HG03280 (cell line): ENCODE measurements around the gene AHRR.

Source experiments
- ATAC-seq: cut with Tn5 transposase; IDR thresholded peaks from one replicate; pipeline ENCODE4 v1.9.1; 2021; ENCODE audit warnings: mild to moderate bottlenecking, moderate library complexity; ENCODE audit not compliant: unreplicated experiment

Gene AHRR

DNA sequence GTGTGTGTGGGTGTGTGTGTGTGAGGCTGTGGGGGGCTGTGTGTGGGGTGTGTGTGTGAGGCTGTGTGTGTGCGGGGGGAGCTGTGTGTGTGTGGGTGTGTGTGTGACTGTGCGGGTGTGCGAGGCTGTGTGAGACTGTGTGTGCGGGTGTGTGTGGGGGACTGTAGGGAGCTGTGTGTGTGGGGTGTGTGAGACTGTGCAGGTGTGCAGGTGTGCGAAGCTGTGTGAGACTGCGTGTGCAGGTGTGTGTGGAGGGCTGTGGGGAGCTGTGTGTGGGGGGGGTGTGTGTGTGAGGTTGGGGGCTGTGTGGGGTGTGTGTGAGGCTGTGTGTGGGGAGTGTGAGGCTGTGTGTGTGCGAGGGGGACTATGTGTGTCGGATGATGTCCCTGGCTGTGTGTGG is 23.2 kb downstream of the AHRR start:
- ATAC-seq: no peak

DNA sequence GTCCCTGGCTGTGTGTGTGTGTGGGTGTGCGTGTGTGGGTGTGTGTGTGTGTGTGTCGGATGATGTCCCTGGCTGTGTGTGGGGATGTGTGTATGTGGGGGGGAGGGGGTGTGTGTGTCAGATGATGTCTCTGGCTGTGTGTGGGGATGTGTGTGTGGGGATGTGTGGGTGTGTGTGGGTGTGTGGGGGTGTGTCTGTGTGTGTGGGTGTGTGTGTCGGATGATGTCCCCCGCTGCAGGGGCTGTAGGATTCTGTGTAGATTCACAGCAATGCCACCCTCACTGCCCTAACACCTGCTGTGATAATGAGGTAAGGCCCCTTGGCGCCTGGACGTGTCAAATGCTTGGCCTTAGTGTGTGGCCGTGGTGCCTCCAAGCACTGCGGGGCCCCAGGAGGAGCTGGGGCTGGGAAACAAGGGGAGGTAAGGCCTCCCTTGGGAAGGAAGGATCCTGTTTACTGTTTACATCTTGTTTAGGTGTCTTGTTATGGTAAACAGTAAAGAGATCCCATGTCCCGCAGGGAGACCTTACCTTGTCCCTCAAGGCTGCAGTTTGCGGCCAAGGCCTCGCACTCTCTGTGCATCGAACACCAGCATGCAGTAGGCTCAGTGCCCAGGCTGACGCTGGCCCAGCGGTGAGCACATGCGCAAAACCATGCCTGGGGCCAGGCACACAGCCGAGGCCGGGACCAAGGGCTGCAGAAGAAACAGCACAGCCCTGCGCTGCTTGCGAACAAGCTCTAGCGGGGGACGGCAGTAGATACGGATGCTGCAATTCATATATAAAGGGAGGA is 24.1 kb downstream of the AHRR start:
- no peak for ATAC-seq

DNA sequence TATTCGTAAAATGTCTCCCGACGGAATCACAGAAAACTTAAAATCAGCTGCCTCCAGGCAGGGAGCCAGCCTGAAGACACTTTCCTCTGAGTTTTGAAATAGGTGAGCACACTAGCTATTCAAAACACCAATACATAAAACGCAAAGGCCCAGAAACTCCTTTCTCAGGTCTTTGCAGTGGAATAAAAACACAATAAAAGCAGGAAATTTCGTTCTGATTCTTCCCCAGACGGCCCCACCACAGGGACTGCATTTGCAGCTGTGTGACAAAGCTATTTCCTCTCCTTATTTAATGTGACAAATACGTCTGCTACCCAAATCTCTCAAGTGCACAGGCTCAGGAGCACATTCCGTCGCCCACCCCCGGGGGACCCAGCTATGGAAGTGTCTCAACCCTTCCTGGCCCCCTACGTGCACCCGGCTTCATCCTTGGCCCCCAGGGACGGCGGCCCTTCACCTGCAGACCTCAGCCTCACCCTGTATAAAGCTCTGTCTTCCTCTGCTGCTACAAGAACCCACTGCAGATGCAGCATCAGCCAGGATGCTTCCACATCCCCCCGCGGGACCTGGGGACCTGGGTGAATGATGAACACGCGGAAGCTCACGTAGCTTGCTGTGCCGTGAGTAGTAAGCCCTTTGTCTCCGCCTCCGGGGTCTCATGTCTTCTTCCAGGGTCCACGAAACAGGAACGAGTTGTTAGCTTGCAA is 24.9 kb downstream of the AHRR start:
- ATAC-seq: no peak

DNA sequence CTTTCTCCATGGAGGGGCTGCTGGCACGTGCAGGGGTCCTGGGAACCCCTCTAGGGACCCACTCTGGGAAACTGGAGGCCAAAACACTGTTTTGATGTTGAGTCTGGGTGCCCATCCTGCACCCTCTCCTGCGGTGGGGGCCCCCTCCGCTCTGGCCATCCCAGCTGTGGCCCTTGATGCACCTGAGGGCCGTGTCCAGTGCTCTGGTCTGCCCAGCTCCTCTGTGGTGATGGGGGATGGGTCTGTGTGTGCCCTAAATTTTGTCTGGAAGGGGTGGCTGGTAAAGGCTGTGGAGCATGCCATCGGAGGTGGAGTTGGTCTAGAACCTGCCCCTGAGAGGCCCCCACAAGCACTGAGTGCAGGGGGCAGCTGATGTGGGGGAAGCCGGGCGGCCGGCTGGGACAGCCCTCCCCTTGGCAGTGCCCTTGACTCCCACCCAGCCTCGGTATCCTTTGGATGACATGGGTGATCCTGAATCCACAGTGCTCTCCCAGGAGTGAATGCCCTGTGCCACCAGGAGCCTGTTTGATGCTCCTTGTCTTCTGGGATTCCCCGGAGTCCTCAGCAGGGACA is 26.3 kb downstream of the AHRR start:
- ATAC-seq: no peak

DNA sequence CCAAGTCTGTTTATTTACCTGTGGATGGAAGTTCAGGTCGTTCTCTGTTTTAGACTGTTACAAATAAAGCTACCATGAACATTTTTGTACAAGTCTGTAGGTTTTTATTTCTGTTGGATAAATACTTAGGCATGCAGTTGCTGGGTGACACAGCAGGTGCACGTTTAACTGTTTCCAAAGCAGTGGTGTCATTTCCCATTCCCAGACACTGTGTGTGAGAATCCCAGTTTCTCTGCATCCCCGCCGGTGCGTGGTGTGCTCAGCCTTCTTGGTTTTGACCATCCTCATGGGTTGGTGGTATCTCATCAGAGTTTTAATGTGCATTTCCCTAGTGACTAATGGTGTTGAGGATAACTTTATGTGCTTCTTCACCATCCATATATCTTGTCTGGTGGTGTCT is 27.2 kb downstream of the AHRR start:
- ATAC-seq: no peak

DNA sequence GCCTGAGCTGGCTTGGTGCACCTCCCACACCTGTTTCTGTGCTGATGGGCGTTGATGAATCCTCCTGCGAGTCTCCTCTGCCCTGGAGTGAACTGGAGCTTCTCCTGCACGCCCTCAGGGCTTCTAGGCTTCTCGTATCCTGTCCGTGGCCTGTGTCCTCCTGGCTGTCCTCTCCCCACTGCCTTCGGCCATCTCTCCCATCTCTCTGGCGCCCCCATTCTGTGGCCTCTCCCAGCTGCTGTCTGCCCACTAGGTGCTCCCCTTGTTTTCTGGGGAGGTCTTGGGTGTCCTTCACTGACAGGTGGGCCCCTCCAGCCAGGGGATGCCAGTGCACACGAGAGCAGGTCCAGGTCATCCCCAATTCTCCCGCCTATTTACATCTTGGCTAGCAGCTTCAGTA is 28.8 kb downstream of the AHRR start:
- no peak for ATAC-seq

DNA sequence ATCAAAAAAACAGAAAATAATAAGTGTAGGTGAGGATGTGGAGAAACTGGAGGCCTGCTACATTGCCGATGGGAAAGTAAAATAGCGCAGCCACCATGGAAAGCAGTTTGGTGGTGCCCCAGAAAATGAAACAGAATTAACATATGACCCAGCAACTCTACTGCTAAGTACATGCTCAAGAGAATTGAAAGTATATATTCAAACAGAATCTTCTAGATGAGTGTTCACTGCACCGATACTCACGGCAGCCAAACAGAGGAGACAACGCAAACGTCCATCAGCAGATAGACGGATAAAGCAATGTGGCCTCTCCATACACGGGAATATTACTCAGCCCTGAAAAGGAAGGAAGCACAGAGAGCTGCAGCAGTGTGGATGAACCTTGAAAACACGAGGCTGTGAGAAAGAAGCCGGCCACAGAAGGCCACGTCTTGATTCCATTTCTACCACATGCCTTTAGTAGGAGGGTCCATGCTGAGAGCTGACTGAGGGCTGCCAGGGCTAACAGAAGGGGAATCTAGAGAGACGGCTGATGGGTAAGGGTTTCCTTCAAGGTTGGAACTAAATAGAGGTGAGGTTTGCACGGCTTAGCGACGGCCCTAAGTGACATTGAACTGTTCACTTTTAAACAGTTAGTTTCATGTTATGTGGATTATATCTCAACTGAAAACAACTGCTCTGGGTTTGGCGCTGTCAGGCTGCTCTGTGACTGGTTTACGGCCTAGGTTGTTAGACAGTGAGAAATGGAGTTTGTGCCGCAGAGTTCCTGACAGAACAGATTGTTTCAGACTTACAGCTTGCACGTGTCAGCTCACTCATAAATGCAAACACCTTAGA is 29.8 kb downstream of the AHRR start:
- ATAC-seq: no peak

DNA sequence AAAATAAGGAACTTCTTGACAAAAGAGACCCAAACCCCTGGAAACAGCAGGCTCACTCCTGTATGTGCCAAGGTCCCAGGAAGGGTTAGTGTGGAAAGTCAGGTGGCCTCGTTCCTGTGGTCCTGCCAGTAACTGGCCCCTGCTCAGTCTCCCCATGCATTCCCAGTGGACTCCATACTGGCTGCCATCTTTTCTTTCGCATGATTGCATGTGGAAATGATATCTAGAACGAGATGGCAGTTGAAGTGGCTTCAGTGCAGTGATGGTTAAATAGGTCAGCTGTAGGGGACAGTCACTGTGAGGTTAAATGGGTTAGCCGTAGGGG is 30.4 kb downstream of the AHRR start:
- ATAC-seq: no peak

DNA sequence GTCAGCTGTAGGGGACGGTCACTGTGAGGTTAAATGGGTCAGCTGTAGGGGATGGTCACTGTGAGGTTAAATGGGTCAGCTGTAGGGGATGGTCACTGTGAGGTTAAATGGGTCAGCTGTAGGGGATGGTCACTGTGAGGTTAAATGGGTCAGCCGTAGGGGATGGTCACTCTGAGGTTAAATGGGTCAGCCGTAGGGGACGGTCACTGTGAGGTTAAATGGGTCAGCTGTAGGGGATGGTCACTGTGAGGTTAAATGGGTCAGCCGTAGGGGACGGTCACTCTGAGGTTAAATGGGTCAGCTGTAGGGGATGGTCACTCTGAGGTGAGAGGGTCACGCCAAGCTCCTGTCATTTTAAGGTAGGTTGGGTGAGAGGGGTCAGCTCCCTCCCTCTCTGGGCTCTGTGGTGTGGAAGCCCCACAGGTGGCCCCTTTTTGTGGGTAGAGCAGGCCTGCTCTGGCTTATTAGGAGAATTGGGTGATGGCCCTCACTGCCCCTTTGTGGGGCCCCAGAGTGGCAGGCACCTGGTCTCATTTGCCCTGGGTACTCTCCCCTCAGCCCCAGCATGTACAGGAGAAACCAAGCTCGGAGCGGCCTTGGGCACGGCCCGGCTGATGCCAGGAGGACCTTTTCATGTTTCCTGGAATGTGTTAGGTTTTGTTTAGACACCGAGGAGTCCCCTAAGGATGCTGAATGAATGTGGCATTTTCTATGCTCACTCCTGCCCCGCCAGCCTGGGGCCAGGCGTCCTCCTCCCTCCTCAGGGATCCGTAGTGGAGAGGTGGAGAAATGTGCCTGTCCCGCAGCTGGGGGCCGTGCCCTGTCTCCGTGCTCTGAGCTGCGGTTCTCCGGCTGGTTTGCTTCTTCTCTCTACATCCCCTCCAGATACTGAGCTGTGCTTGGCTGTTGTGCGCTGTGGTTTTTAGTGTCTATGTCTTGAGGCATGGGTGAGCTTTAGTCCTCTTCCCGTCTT is 31.4 kb downstream of the AHRR start:
- ATAC-seq: no peak

DNA sequence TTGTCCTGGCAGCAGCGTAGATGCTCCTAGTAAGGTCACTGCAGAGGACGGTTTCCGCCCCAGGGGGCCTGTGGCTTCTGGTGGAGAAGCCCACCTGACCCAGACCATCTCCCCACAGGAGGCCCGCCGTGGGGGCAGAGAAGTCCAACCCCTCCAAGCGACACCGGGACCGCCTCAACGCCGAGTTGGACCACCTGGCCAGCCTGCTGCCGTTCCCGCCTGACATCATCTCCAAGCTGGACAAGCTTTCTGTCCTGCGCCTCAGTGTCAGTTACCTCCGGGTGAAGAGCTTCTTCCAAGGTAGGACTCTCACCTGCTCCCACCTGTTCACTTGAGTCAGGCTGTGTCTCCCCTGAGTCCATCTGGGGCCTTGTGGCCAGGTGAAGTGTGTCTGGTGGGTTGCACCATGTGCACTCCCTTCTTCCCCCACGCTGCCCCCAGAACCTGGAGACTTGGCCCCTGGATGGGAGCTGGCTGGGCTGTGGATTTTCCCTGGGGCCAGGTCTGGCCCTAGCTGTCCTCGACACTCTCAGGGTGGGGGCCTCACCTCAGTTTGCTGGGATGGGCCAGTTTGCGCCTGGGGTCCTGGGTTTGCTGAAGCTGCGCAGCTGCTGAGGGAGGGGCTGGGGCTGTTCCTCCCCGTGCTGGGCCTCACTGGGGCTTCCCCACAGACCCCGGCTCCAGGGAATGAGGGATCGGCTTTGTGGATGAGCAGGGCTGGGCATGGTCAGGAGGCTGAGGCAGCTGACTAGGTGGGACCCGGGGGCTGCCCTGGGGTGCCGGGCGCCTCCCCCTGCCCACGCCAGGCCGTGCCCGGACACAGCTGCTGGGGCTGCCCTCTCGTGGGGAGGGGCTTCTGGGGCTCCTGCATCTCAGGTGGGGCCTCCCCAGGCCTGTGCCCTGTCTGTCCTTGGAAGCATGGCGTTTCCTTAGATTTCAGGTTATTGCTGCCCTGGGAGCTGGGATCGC is 32.4 kb downstream of the AHRR start:
- no peak for ATAC-seq

DNA sequence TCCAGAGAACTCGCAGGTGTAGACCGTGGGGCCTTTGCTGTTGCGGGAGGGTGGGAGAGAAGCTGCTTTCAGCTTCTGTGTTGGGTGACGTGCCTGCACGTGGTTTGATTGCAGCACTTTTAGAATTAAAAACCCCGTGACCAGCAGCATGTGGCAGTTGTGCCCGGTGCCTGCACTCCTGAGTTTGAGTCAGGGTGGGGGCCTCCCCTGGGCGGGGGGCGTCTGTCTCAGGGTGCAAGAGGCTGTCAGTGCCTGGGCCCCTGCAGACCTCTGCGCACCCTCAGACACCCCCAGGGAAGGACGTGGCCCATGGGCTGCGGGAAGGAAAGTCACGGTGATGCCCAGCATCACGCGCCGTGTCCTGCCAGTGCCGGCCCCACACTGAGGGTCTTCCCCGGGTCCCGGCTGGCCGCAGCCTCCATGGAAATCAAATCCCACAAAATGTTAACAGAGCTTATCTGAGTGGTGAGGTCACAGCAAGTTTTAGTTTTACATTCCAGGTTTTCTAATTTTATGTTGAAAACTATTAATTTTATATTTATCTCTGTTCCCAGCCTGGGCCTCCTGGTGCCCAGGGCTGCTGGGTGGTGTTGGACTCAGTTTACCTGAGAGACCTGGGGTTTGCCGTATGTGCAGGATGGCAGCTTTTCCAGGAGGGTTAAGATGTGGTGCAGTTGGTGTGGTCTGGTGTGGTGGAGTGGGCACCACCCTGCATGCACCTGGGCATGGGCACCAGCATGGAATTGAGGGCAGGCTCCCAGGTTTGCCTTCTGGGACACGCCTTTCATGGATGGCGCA is 33.3 kb downstream of the AHRR start:
- ATAC-seq: no peak

DNA sequence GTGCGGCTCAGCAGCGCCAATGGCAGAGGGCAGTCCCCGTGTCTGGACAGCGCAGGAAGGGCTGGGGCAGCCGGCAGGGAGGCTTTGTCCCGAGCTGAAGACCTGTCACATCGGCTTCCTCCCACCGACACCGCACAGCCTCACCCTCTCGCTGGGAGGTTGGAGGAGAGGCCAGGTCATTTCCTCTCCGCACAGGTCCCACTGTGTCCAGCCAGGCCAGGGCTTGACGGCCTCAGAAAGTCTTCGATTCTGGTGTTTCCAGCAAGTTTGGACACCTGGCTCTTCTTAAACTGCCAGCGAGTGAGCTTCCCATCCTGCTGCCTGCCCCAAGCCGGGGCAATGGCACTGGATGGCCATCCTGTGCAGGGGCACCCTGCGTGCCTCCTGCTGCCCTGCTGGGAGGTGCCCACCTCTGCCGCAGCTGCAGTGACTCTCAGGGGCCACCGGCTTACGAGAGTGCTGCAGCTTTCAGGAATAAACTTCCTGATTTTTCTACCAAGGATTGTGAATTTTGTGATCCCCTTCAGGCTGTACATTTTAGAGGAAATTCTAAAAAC is 33.9 kb downstream of the AHRR start:
- no peak for ATAC-seq

DNA sequence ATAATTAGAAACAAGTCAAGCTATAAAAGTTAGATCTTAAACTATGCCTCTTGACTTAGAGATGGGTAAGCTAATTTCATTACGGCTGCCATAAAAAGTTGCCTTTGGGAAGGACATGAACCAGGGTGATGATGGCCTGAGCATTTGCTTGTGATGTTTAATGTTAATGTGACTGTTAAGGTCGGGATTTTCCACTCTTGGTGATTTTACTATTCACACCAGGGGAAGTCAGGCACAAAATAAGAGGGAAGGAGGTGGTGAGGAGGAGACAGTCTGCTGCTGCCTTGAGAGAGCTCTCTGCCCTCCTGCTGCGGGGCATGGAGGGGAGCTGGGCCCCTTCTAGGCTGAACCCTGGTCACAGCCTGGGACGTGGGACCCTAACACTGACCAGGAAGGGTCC is 34.4 kb downstream of the AHRR start:
- ATAC-seq: no peak

DNA sequence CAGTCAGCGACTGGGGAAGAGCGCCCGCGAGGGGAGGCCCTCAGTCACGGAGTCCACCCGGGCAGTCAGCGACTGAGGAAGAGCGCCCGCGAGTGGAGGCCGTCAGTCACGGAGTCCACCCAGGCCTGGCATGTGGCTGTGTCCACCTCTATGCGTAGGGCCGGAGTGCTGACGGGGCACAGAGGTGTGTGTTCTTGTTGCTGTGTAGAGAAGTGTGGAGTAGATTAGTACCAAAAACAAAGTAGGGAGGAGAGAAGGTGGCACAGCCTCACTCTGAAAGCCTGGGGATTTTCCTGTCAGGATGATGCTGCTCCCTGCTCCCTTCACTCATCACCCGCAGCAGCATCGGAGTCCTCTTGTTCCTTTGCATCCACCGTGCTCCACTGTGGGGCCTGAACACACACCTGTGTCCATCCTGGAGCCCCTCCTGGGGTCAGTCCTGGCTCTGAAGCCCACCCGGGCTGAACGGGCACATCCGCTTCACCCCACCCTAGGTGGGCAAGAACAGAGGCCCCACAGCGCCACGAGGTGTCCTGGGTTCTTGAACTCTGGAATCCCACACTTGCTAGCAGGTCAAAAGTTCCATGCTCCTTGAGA is 37.9 kb downstream of the AHRR start:
- no peak for ATAC-seq

DNA sequence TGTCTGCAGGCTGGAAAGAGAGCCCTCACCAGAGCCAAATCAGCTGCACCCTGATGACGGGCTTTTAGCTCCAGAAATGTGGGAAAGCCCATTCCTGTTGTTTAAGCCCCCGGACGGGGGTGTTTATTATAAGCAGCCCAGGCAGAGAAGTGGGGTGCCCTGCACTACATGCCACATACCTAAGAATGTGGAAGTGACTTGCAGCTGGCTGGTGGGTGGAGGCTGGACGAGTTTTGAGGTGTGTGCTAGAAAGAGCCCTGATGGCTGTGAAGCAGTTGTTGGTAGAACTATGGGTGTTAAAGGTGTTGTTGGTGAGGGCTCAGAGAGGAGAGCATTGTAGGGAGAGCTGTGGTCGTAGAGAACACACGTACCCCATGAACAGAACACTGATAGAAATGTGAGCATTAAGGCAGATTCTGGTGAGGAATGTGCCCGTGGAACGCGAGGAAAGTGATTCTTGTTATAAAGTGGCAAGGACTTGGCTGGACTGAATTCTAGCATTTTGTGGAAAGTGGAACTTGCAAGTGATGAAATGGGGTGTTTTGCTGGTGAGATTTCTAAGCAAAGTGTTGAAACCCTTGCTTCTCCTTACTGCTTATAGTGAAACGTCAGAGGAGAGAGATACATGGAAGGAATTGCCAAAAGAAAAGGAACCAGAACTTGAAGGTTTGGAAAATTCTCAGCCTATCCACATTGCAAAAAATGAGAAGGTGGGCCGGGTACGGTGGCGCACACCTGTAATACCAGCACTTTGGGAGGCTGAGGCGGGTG is 38.9 kb downstream of the AHRR start:
- ATAC-seq: no peak

DNA sequence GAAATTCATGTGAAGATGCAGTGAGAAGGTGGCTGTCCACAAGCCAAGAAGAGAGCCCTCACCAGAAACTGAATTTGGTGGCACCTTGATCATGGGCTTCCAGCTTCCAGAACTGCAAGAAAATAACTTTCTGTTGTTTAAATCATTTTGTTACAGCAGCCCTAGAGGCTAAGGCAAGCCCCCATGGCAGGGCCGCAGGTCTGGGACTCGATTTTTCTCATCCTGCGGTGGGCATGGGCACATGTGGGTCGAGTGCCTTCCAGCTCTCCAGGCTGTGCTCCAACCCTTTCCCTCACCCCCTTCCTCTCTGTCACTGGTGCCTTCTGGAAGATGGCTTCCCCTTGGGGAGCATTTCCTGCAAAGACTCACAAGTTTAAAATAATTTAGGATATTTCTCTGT is 40.7 kb downstream of the AHRR start:
- ATAC-seq: no peak
